Right lung (tissue), 5 donors: ENCODE results near the gene AGBL3. TPM values are rescaled to one million over a fixed set of nuclear protein-coding genes. Genes with fewer than 3 reads are reported as not detected.
"Not testable (repeated sequence)": the region's sequence is repeated elsewhere in the genome, so short reads cannot be mapped to it uniquely, and the experiment has no call there.

ENCODE experiments used
- DNase-seq, 2 donors: peaks; one replicate each; pipeline ENCODE4 v3.0.0-alpha.2; 2013
- polyA plus RNA-seq, 5 donors: library from polyadenylated mRNA; unstranded; fragments of 120-200 nt; gene quantifications; one replicate each; pipeline versions ENCODE4 v1.2.1 to v1.2.3, GENCODE V29; 2013; ENCODE audit warnings: inconsistent platforms in 1 of 5, low replicate concordance in 1 of 5; ENCODE audit not compliant: insufficient read length in 5 of 5, insufficient read depth in 1 of 5

The AGBL3 gene
- polyA plus RNA-seq, 5 donors = 8.7 to 16.9 (median 12.6) TPM

GRCh38 chr7:135166338-135166990 lies 180.2 kb downstream of the AGBL3 start:
- DNase-seq = no peak

- DNase-seq = no peak
Observed at GRCh38 chr7:135167365-135167917, 181.1 kb downstream of the AGBL3 start.

- no peak for DNase-seq
Observed at GRCh38 chr7:135168001-135168400, 181.7 kb downstream of the AGBL3 start.

- no peak for DNase-seq
Observed at GRCh38 chr7:135168489-135169140, 182.3 kb downstream of the AGBL3 start.

- no peak for DNase-seq
Observed at GRCh38 chr7:135169141-135169963, 183.0 kb downstream of the AGBL3 start.

- DNase-seq = no peak
Observed at GRCh38 chr7:135169964-135170273, 183.6 kb downstream of the AGBL3 start.

GRCh38 chr7:135170274-135170997 lies 184.1 kb downstream of the AGBL3 start, which contains the start of gene CYREN:
CYREN (minus strand) TSS chr7:135170707; CDS start chr7:135168922, 1,785 bp downstream.
- DNase-seq = peak; percentile 91 to 93

GRCh38 chr7:135170998-135171481 lies 184.7 kb downstream of the AGBL3 start:
- DNase-seq = not testable (repeated sequence)

GRCh38 chr7:135171581-135172291 lies 185.4 kb downstream of the AGBL3 start:
- peak in 1 of 2 donors; percentile 34 for DNase-seq

- DNase-seq = not testable (repeated sequence)
Observed at GRCh38 chr7:135173916-135174315, 187.6 kb downstream of the AGBL3 start.

GRCh38 chr7:135174941-135175340 lies 188.6 kb downstream of the AGBL3 start:
- DNase-seq = no peak

- no peak for DNase-seq
Observed at GRCh38 chr7:135175931-135176330, 189.6 kb downstream of the AGBL3 start.

GRCh38 chr7:135177028-135177696 lies 190.9 kb downstream of the AGBL3 start:
- DNase-seq = no peak

DNA sequence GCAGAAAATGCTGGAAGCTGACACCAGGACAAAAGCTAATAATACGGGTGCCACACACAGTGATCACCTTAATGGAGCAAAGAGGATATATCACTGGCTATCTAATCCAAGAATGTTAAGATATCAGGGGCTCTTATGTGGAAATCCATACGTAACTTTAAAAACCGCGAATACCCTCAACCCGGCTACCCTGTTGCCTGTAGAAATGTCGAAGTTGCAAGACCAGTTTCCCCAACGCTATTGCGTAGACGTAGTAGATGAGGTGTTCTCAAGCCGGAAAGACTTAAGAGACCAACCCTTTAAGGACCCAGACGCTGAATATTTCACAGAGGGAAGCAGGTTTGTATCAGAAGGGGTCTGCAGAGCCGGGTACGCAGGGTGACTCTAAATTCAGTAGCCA lies 192.1 kb downstream of the AGBL3 start:
- peak; percentile 41 to 59 for DNase-seq

DNA sequence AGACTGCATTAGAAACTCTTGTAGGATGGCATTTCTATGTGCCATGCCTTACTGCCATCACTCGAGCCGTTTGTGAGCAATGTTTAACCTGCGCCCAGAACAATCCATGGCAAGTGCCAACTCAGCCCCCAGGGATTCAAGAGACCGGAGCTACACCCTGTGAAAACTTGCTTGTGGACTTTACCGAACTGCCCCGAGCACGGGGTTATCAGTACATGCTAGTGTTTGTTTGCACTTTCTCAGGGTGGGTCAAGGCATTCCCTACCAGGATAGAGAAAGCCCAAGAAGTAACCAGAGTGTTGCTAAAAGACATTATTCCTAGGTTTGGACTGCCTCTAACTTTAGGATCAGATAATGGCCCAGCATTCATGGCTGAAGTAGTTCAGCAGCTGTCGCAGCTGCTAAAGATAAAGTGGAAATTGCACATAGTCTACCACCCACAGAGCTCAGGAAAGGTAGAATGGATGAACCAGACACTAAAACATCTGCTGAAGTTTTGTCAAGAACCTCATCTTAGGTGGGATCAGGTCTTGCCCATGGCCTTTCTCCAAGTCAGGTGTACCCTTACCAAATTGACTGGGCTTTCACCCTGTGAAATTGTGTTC lies 193.1 kb downstream of the AGBL3 start:
- no peak for DNase-seq

DNA sequence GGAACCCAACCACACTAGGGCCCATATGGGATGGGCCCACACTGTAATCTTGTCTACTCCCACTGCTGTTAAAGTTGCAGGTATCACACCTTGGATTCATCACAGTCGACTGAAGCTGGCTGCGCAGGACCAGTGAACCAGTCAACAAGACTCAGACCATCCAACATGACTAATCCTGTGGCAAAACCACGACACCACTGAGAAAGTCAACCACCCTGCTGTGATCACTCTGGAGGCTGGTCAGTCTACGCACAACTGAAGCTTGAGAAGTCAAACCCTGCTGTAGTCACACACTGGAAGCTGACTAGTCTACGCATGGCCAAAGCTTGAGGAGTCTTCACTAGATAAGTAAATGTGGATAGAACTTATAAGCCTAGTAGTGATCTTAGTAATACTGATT lies 193.8 kb downstream of the AGBL3 start:
- no peak for DNase-seq

DNA sequence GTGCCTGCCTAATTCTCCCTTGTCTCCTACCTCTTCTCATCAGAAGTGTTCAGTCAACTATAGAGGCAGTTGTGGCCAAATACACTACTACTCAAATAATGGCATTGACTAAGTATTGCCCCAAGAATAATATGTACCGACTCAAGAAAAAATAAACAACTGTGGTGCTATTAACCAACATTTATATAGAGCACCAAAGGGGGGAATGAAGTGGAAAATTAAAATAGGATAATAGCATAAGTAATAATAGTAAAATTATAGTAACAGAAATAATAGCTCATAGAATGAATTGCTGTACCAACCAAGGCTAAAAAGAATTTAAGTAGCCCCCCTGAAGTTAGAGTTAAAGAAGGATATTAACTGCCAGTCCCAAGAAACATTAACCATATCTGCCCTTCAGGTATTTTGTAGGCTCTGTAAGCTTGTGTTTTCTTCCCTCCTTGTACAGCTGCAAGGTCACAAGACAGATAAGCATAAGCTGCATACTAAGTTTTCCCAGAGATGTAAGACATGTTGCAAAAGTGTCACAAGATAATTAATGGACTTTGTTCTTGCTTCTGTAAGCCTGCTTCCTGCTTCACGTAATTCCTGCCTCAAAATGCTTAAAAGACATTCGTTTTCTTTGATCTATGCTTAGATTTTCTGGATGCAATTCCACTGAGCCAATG lies 195.1 kb downstream of the AGBL3 start:
- no peak for DNase-seq

DNA sequence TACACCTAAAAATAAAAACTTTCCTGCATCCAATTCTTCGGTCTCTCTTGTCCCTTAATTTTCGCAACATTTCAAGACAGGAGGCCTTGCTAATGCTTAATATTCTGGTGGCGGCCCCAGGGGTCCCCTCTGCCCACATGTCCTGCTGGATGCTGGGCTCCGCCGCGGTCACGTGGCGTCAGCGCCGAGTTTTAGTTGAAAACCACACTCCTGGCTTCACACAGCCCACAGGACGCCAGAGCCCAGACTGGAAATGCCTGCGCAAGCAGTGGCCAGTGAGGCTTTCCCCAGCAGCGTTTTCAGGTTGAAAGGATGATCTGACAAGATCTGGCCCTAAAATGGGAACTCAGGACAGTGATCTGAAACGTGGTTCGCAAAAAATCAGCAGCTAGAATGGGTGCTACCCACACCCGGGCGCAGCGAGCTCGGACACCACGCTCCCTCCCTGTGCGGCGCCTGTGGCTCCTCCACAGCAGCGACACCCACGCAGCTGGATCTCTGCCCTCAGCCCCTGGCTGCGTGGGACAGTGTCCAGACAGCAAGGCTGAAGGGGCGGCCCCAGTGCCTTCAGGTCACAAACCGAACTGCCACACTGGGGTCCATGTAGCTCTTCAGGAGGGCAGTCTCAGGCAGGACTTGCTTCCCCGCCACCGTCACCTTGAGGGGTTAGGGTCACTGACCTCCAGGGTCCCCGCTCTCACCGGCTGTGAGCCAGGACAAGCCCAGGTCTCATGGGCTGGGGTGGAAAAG lies 195.8 kb downstream of the AGBL3 start:
- DNase-seq = no peak

DNA sequence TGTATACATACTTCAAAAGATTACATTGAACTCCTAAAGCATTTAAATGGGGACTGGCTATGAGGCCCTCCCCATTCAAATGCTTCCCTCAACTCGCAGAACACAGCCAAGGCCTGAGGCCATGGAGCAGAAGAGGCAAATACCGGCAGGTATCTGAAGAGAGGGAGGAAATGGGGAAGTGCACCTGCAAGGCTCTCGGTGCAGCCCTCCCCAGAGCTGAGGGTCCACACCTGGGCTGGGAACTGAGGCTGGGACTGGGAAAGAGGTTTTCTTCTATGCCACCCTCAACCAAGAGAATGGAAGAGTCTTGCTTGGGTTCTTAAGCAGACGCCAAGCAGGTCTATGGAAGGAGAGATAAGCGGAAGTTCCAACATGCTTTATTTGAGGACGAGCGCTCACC lies 197.2 kb downstream of the AGBL3 start:
- no peak for DNase-seq
